OCI-LY7 (cell line): ENCODE results near the gene GSS. TPM values are rescaled to one million over a fixed set of nuclear protein-coding genes. Genes with fewer than 3 reads are reported as not detected.

Experiments used
- BruUV-seq: library from RNA; stranded (reverse); fragments of 400-500 nt; replicated peaks from 2 replicates; lab custom pipeline; 2021; lab: Mats Ljungman, UMichigan
- CTCF ChIA-PET: fragments of 300-600 bp; sonication (Branson Sonifier 250); formaldehyde crosslinking; loops from one replicate; lab custom pipeline; 2022; ENCODE audit warnings: antibody characterized with exemption; ENCODE audit not compliant: unreplicated experiment; lab: Charles Lee
- POLR2A ChIA-PET: fragments of 300-600 bp; sonication (Branson Sonifier 250); formaldehyde crosslinking; loops from one replicate; lab custom pipeline; 2022; ENCODE audit warnings: antibody characterized with exemption; lab: Charles Lee
- DNase-seq: peaks from one replicate; pipeline ENCODE4 v3.0.0-alpha.2; 2015; ENCODE audit warnings: low spot score
- H2AFZ ChIP-seq: fragments of 200-600 bp; sonication (generic), shearing (Covaris generic); 2 replicates; pipeline ENCODE4 v1.6.1; 2014; ENCODE audit warnings: mild to moderate bottlenecking, antibody characterized with exemption, low read length, moderate library complexity
- H3K27ac ChIP-seq: fragments of 200-600 bp; sonication (generic); 2 replicates; pipeline ENCODE4 v1.5.1; 2014; ENCODE audit warnings: mixed run types, low read depth, mild to moderate bottlenecking, moderate library complexity, low read length, inconsistent platforms; ENCODE audit not compliant: poor library complexity, severe bottlenecking
- H3K36me3 ChIP-seq: fragments of 200-600 bp; sonication (generic); 2 replicates; pipeline ENCODE4 v1.6.1; 2014; ENCODE audit warnings: mild to moderate bottlenecking, antibody characterized with exemption, low read length, moderate library complexity, mixed read lengths; ENCODE audit not compliant: insufficient read depth
- H3K4me1 ChIP-seq: fragments of 200-600 bp; sonication (generic); 2 replicates; pipeline ENCODE4 v1.5.1; 2014; ENCODE audit warnings: mild to moderate bottlenecking, low read length; ENCODE audit not compliant: insufficient read depth, poor library complexity, severe bottlenecking
- H3K4me2 ChIP-seq: fragments of 200-600 bp; sonication (generic); 2 replicates; pipeline ENCODE4 v1.6.1; 2014; ENCODE audit warnings: mild to moderate bottlenecking, low read length
- H3K4me3 ChIP-seq: fragments of 200-600 bp; sonication (generic); 2 replicates; pipeline ENCODE4 v1.5.1; 2014; ENCODE audit warnings: mild to moderate bottlenecking, low read depth, low read length; ENCODE audit not compliant: poor library complexity, severe bottlenecking
- H3K79me2 ChIP-seq: fragments of 200-600 bp; sonication (generic); 2 replicates; pipeline ENCODE4 v1.6.1; 2016; ENCODE audit warnings: low read depth, mild to moderate bottlenecking, low read length, moderate library complexity, mixed read lengths; ENCODE audit not compliant: insufficient read depth
- H3K9me2 ChIP-seq: fragments of 200-600 bp; sonication (generic); 2 replicates; pipeline ENCODE4 v1.6.1; 2016; ENCODE audit warnings: mild to moderate bottlenecking, low read length, mixed read lengths; ENCODE audit not compliant: insufficient read depth
- H3K9me3 ChIP-seq: fragments of 200-600 bp; sonication (generic); 2 replicates; pipeline ENCODE4 v1.6.1; 2014; ENCODE audit warnings: mild to moderate bottlenecking, mixed run types, low read length, mixed read lengths
- H4K20me1 ChIP-seq: fragments of 200-600 bp; sonication (generic); 2 replicates; pipeline ENCODE4 v1.6.1; 2014; ENCODE audit warnings: mild to moderate bottlenecking, antibody characterized with exemption, low read length, moderate library complexity, mixed read lengths; ENCODE audit not compliant: insufficient read depth
- EZH2phosphoT487 ChIP-seq: fragments of 200-600 bp; sonication (generic); IDR thresholded peaks from 2 replicates; pipeline ENCODE4 v1.6.1; 2018; ENCODE audit warnings: low read depth, borderline replicate concordance, mild to moderate bottlenecking, mixed run types, antibody characterized with exemption, low read length, moderate library complexity, mixed read lengths
- intact Hi-C: fragments of 100-400 bp; cut with micrococcal nuclease; formaldehyde crosslinking; loops from one replicate; pipeline ENCODE4 v1.10.0; 2022; ENCODE audit not compliant: unreplicated experiment
- total RNA-seq, 2 experiments: library from RNA; depleted of rRNA in 1 of 2; stranded (reverse); fragments of >200 nt in 1 of 2; shearing (Covaris generic) in 1 of 2; gene quantifications; 2 replicates each; pipeline ENCODE4 v1.2.3, GENCODE V29; 2014 to 2022
- TF ChIP-seq, protein P1 (sequence below): fragments of 200-600 bp; sonication (generic); conservative IDR thresholded peaks from 2 replicates; pipeline ENCODE4 v1.5.1; 2014; ENCODE audit warnings: mild to moderate bottlenecking, antibody characterized with exemption, low read length, moderate library complexity, mixed read lengths

Gene GSS
- total RNA-seq, 2 experiments from 2014 or later, result 78.7 to 91.4 TPM

DNA sequence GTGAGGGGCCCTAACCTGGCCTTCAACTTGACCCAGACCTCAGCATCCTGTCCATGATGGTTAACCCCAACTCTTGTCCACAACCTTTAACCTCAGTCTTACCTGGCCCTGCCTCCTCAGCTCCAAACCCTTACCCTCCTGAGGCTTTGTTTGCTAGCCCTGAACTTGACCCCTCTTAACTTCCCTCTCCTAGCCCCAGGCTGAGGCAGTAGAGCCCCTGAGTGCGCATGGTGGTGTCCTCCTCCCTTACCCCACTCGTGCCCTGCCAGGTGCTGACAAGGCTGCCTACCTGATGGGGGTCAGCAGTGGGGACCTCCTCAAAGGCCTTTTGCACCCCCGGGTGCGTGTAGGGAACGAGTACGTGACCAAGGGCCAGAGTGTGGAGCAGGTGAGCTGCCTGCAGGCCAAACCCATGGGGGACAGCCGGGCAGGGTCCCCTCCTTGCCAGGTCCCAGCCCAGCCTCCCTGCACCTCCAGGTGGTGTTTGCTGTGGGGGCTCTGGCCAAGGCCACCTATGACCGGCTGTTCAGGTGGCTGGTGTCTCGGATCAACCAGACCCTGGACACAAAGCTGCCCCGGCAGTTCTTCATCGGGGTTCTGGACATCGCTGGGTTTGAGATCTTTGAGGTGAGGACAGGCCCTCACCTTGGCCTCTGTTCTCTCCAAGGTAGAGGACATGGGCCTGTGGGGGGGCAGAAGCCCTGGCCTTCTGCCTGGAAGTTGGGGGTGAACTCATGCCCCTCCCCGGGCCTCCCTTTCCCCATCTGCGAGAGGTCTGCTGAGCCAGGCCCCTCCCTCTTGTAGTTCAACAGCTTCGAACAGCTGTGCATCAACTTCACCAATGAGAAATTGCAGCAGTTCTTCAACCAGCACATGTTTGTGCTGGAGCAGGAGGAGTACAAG, 31.9 kb upstream of the GSS start:
- CTCF ChIA-PET, result no interaction called here
- no peaks in the 10 kb centered on the region for H3K4me1 ChIP-seq
- POLR2A ChIA-PET, result no interaction called here
- TF ChIP-seq EZH2phosphoT487, result no peak
- TF ChIP-seq, protein P1, sequence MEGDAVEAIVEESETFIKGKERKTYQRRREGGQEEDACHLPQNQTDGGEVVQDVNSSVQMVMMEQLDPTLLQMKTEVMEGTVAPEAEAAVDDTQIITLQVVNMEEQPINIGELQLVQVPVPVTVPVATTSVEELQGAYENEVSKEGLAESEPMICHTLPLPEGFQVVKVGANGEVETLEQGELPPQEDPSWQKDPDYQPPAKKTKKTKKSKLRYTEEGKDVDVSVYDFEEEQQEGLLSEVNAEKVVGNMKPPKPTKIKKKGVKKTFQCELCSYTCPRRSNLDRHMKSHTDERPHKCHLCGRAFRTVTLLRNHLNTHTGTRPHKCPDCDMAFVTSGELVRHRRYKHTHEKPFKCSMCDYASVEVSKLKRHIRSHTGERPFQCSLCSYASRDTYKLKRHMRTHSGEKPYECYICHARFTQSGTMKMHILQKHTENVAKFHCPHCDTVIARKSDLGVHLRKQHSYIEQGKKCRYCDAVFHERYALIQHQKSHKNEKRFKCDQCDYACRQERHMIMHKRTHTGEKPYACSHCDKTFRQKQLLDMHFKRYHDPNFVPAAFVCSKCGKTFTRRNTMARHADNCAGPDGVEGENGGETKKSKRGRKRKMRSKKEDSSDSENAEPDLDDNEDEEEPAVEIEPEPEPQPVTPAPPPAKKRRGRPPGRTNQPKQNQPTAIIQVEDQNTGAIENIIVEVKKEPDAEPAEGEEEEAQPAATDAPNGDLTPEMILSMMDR, result no peak
- no peak overlapping the region for H3K4me2 ChIP-seq
- no peaks in the 10 kb centered on the region for H3K79me2 ChIP-seq
- DNase-seq, result no peak
- H4K20me1 ChIP-seq, result no peaks in the 10 kb centered on the region
- BruUV-seq, result no TSS peak
- no peak overlapping the region for H3K4me3 ChIP-seq
- no peaks in the 10 kb centered on the region for H3K9me2 ChIP-seq
- H3K36me3 ChIP-seq, result no peaks in the 10 kb centered on the region
- no peak overlapping the region for H3K27ac ChIP-seq
- H3K9me3 ChIP-seq, result no peaks in the 10 kb centered on the region
- H2AFZ ChIP-seq, result no peak overlapping the region
- intact Hi-C loops, result no loop called here

DNA sequence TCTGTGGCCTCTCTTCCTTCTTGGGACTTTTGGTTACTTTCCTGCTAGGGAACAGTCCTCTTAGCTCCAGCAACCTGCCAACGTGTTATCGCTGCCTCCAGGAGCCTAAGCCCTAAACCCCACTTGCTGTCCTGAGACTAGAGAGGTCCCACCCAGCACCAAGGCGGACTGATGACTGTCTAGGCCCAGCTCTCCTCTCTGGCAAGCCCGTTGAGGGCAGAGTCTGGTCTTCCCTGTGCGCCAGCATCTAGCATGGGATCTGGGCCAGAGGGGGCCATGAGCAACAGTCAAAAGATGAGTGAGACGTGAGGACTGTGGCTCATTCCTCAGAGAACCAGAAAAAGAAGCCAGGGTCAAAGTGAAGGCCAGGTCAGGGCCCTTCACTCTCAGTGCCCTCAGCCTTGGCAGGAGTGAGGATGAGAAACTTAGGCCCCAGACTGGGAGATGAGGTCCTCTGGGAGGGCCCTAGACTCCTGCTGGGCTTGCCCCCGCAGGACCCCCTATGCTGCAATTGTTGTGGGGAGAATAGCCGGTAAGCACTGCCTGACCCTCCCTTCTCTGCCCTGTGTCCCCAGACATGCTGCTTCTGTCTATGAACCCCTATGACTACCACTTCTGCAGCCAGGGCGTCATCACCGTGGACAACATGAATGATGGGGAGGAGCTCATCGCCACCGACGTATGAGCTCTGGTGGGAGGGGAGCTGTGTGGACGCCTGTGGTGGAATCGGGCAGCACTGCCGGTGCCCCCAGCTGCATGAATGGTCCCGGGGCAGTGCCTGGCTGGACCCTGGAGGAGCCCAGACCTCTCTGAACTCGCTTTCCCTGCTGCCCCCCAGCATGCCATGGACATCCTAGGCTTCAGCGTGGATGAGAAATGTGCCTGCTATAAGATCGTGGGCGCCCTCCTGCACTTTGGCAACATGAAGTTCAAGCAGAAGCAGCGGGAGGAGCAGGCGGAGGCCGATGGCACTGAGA, 31.0 kb upstream of the GSS start:
- CTCF ChIA-PET, result no interaction called here
- H4K20me1 ChIP-seq, result no peaks in the 10 kb centered on the region
- no peak overlapping the region for H2AFZ ChIP-seq
- no TSS peak for BruUV-seq
- intact Hi-C loops, result no loop called here
- no peaks in the 10 kb centered on the region for H3K9me3 ChIP-seq
- no peaks in the 10 kb centered on the region for H3K79me2 ChIP-seq
- H3K4me1 ChIP-seq, result no peaks in the 10 kb centered on the region
- H3K36me3 ChIP-seq, result no peaks in the 10 kb centered on the region
- TF ChIP-seq EZH2phosphoT487, result no peak
- TF ChIP-seq, protein P1, result no peak
- no peak overlapping the region for H3K4me2 ChIP-seq
- DNase-seq, result no peak
- H3K9me2 ChIP-seq, result no peaks in the 10 kb centered on the region
- POLR2A ChIA-PET, result no interaction called here
- H3K27ac ChIP-seq, result no peak overlapping the region
- H3K4me3 ChIP-seq, result no peak overlapping the region
